ENCODE measurements around the gene SSBP4.

Gene SSBP4

DNA sequence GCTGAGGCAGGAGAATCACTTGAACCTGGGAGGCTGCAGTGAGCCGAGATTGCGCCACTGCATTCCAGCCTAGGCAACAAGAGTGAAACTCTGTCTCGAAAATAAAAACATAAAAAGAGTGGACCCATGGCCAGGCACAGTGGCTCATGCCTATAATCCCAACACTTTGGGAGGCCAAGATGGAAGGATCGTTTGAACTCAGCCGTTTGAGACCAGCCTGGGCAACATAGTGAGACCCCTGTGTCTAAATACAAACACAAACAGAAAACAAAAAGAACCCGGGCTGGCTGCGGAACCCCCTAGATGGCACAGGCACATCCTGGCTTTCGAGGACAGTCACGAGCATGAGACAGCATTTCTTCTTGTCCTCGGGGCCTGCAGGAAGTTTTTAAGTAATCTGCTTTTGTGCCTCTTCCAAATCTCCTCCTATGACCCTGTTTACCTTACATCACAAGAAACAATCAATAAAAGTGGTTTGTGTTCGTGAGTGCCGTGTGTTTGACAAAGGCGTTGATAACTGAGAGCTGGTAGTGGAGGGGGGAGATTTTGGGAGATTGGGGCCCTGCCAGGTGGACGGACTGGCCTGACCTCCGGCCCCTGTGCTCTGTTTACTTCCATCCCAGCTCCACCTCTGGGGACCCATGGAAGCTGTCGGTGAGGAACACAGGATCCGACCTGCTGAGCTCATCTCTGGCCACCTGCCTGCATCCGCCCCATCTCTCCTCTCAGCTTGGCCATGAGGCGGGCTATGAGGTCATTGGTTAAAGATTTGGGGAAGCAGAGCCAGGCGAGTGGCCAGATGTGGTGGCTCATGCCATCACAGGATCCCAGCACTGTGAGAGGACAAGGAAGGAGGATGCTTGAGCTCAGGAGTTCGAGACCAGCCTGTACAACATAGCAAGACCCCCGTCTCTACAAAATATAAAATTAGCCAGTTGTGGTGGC, 39.1 kb upstream of the SSBP4 start:
- ChIA-PET CTCF (interaction anchor here (0.6 to 1.7 kb wide), 11 partner anchors 9 to 338 kb away, joined by 3 to 6 read pairs (median 3); no protein-coding TSS in a partner anchor), POLR2A (interaction anchor here (0.5 to 1.3 kb wide), 8 partner anchors 8 to 99 kb away, joined by 3 to 10 read pairs (median 4); partner anchors contain the start of genes JUND and SSBP4)
- H3K27ac ChIP-seq (ENCODE audit: extremely low read depth, low read depth, low read length), result no peak overlapping the region; the same call in 1 of the 2 replicates
- no peaks in the 10 kb centered on the region for H3K36me3 ChIP-seq (ENCODE audit: control insufficient read depth in 2 of 2, insufficient read depth in 1 of 2, low read length in 2 of 2)
- no peak overlapping the region for H3K4me3 ChIP-seq (ENCODE audit: low read depth, low read length)
- H3K9me3 ChIP-seq (ENCODE audit: control insufficient read depth, insufficient read depth, low read depth, low read length), result no peaks in the 10 kb centered on the region
- H3K4me1 ChIP-seq (ENCODE audit: control insufficient read depth, insufficient read depth, low read length), result no peaks in the 10 kb centered on the region
- TF ChIP-seq OVOL3 (tag by site-specific recombination; IDR thresholded peaks at IDR 0.05) (no peak), ZNF184 (tag by site-specific recombination; IDR thresholded peaks at IDR 0.05) (peak; percentile 38; the same call in 1 of the 2 replicates), ZBTB10 (tag by site-specific recombination; IDR thresholded peaks at IDR 0.05) (peak; percentile 72; the same call in 1 of the 2 replicates), ZBTB21 (tag by site-specific recombination; IDR thresholded peaks at IDR 0.05) (peak; percentile 97), GFI1B (tag by site-specific recombination; IDR thresholded peaks at IDR 0.05) (no peak), ZNF843 (tag by site-specific recombination; IDR thresholded peaks at IDR 0.05) (peak; percentile 37; the same call in 1 of the 2 replicates), ZNF518A (tag by site-specific recombination; conservative IDR thresholded peaks at IDR 0.05; ENCODE audit: low read depth) (no peak), KLF9 (tag by site-specific recombination; IDR thresholded peaks at IDR 0.05; ENCODE audit: low read depth) (no peak), ZNF37A (tag by site-specific recombination; IDR thresholded peaks at IDR 0.05) (no peak), ZNF785 (tag by site-specific recombination; IDR thresholded peaks at IDR 0.05) (no peak), MZF1 (tag by site-specific recombination; IDR thresholded peaks at IDR 0.05; ENCODE audit: borderline replicate concordance) (no peak), ZNF114 (tag by site-specific recombination; IDR thresholded peaks at IDR 0.05) (no peak), ZNF394 (tag by site-specific recombination; IDR thresholded peaks at IDR 0.05; ENCODE audit: borderline replicate concordance) (peak; percentile 51), MEIS1 (CRISPR knock-in tag; IDR thresholded peaks at IDR 0.05; ENCODE audit: borderline replicate concordance) (no peak), ZNF600 (tag by site-specific recombination; IDR thresholded peaks at IDR 0.05) (peak; percentile 94), ZNF473 (tag by site-specific recombination; IDR thresholded peaks at IDR 0.05) (no peak), GLIS2 (tag by site-specific recombination; IDR thresholded peaks at IDR 0.05) (0 out of 2 replicates have a peak, but pooled peaks have one; percentile 19), ZBTB17 (tag by site-specific recombination; IDR thresholded peaks at IDR 0.05) (peak; percentile 89), SP3 (tag by site-specific recombination; IDR thresholded peaks at IDR 0.05) (peak; percentile 53), ZNF549 (tag by site-specific recombination; IDR thresholded peaks at IDR 0.05) (no peak), YY2 (tag by site-specific recombination; IDR thresholded peaks at IDR 0.05) (no peak), ZNF707 (tag by site-specific recombination; IDR thresholded peaks at IDR 0.05) (no peak), ZNF677 (tag by site-specific recombination; IDR thresholded peaks at IDR 0.05) (no peak), OSR2 (tag by site-specific recombination; IDR thresholded peaks at IDR 0.05) (peak; percentile 36; the same call in 1 of the 2 replicates), ZNF585B (tag by site-specific recombination; IDR thresholded peaks at IDR 0.05) (no peak)
- TF ChIP-seq, protein P1, sequence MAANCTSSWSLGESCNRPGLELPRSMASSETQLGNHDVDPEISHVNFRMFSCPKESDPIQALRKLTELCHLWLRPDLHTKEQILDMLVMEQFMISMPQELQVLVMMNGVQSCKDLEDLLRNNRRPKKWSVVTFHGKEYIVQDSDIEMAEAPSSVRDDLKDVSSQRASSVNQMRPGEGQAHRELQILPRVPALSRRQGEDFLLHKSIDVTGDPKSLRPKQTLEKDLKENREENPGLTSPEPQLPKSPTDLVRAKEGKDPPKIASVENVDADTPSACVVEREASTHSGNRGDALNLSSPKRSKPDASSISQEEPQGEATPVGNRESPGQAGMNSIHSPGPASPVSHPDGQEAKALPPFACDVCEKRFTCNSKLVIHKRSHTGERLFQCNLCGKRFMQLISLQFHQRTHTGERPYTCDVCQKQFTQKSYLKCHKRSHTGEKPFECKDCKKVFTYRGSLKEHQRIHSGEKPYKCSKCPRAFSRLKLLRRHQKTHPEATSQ (tag by site-specific recombination; IDR thresholded peaks at IDR 0.05), result no peak
- TF ChIP-seq, protein P2, sequence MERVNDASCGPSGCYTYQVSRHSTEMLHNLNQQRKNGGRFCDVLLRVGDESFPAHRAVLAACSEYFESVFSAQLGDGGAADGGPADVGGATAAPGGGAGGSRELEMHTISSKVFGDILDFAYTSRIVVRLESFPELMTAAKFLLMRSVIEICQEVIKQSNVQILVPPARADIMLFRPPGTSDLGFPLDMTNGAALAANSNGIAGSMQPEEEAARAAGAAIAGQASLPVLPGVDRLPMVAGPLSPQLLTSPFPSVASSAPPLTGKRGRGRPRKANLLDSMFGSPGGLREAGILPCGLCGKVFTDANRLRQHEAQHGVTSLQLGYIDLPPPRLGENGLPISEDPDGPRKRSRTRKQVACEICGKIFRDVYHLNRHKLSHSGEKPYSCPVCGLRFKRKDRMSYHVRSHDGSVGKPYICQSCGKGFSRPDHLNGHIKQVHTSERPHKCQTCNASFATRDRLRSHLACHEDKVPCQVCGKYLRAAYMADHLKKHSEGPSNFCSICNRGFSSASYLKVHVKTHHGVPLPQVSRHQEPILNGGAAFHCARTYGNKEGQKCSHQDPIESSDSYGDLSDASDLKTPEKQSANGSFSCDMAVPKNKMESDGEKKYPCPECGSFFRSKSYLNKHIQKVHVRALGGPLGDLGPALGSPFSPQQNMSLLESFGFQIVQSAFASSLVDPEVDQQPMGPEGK (tag by site-specific recombination; IDR thresholded peaks at IDR 0.05), result peak; percentile 51
